ENCODE data around the gene CCDC57. TPM values are rescaled to one million over a fixed set of nuclear protein-coding genes. Genes with fewer than 3 reads are reported as not detected.

Gene CCDC57
- total RNA-seq, 4 donors from 2014 or later, result 7.9 to 22.1 (median 9.8) TPM

DNA sequence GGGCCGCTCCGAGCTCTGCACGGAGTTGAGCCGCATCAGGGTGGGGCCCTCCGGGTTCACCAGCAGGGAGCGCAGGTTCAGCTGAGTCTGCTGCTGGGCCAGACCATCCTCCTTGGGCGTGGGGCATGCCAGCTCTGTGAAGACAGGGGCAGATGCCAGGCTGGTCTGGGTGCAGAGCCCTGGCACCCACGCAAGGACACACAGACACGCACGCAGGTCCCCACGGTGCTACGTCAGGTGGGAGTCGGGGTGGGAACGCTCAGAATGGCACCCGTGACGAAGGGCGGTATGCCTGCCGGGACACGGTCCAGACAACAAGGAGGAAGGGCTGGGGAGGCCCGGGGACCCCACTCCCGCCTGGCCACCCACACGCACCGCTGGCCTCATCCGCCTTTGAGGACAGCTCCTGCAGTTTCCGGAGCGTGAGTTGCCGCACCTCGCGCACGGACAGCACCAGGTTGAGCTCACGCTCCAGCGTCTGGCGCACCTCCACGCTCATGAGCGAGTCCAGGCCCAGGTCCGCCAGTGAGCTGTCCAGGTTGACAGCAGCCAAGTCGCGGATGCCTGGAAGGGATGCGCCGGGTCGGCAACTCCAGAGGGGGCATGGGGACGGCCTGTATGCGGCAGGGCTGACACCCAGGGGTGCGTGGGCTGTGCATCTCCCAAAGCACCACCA, 131.7 kb downstream of the CCDC57 start:
- H3K36me3 ChIP-seq, result peaks cover 58 to 89% (median 64%) of the 10 kb centered on the region in 3 donors
- no peaks in the 10 kb centered on the region for H3K27me3 ChIP-seq
- 91 to 95% methylated on average over 4 to 10 of the region's 44 CpGs for WGBS, 2 donors
- H3K4me3 ChIP-seq, result no peak overlapping the region
- TF ChIP-seq POLR2A (IDR thresholded peaks at IDR 0.05), result no peak
- TF ChIP-seq, protein P1, sequence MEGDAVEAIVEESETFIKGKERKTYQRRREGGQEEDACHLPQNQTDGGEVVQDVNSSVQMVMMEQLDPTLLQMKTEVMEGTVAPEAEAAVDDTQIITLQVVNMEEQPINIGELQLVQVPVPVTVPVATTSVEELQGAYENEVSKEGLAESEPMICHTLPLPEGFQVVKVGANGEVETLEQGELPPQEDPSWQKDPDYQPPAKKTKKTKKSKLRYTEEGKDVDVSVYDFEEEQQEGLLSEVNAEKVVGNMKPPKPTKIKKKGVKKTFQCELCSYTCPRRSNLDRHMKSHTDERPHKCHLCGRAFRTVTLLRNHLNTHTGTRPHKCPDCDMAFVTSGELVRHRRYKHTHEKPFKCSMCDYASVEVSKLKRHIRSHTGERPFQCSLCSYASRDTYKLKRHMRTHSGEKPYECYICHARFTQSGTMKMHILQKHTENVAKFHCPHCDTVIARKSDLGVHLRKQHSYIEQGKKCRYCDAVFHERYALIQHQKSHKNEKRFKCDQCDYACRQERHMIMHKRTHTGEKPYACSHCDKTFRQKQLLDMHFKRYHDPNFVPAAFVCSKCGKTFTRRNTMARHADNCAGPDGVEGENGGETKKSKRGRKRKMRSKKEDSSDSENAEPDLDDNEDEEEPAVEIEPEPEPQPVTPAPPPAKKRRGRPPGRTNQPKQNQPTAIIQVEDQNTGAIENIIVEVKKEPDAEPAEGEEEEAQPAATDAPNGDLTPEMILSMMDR (IDR thresholded peaks at IDR 0.05), result no peak
- no peak for DNase-seq
- peaks cover 0 to 6% (median 0%) of the 10 kb centered on the region in 3 donors for H3K4me1 ChIP-seq
- H3K9me3 ChIP-seq, result no peaks in the 10 kb centered on the region
- H3K27ac ChIP-seq, result no peak overlapping the region
- intact Hi-C loops (cut with DNase I), result no loop called here

DNA sequence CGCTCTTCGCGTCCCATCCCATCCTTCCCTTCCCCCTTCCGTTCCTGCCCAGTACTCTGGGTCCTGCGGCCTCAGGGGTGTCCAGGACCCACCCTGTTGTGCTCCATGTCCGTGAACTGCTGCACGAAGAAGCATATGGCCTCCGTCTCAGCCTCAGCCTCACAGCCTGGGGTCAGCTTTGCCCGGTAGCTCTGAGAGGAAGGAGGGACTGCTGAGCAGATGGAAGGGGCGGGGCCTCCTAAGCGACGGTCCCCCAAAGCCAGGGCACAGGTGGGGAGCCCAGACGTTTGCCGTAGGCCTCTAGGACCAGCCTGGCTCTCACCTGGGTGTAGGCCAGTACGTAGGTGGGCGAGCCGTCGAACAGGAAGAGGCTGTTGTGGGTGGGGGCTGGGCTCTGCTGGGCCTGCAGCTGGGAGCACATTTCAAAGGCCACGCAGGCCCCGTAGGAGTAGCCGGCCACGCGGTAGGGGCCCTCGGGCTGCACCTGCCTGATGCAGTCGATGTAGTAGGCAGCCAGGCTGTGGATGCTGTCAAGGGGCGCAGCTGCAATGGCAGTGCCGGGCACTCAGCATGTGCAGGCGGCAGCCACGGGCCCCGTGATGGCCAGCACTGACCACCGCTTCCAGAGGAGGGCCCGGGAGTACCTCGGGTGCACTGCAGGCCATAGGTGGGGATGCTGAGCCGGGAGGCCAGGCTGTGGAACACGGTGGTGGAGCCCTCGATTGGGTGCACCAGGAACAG, 132.4 kb downstream of the CCDC57 start:
- Histone ChIP-seq H3K36me3 (peaks cover 51 to 82% (median 58%) of the 10 kb centered on the region in 3 donors), H3K9me3 (no peaks in the 10 kb centered on the region), H3K4me1 (peaks cover 0 to 6% (median 0%) of the 10 kb centered on the region in 3 donors), H3K27me3 (no peaks in the 10 kb centered on the region), H3K4me3 (no peak overlapping the region), H3K27ac (no peak overlapping the region)
- 89 to 92% methylated on average over 9 to 16 of the region's 36 CpGs for WGBS, 2 donors
- DNase-seq, result no peak
- TF ChIP-seq POLR2A (IDR thresholded peaks at IDR 0.05), result no peak
- TF ChIP-seq, protein P1 (IDR thresholded peaks at IDR 0.05), result no peak
- intact Hi-C loops (cut with DNase I), result no loop called here

DNA sequence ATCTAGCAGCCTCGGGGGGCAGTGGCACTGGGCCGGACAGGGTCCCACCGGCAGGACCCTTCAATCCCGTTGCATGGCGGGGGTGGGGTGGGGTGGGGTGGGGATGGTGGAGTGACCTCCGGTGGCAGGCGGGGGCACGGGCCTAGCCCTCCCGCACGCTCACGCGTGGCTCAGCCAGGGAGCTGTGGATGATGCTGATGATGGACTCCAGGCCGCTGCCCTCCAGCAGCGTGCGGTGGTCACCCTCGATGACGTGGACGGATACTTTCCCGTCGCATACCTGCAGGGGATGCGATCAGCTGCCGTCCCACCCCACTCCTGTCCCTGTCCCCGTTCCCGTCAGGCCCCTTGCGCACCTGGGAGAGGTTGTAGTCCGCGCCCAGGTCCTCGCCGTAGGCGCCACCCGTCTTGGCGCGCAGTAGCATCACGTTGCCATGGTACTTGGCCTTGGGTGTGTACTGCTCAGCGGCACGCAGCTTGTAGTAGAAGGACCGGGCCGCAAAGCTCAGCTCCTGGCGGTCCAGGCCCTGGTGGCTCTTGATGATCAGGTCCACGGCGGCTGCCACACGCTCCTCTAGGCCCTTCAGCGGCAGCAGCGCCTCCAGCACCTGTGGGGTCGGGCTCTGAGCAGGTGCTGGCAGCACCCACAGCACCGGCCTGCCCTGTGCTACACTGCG, 133.5 kb downstream of the CCDC57 start:
- H3K27ac ChIP-seq, result no peak overlapping the region

DNA sequence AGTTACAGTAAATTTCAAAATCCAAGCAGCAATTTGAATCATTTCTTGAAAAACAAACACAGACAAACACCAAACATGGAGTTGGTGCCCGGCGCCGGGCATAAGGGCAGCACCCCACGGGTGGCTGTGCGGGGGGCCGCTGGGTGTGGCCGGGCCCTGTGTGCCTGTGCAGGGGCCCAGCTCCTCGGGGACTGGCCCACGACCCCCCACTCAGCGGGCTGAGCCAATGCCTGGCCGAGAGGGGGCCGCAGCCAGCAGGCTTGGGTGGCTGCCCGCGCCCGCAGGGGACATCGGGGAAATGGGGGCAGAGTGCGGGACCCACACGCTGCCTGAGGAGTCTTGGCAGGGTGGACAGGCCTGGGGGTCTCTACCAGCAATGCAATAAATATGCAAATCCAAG, 134.2 kb downstream of the CCDC57 start:
- WGBS, 2 donors, result 91 to 93% methylated on average over 10 to 11 of the region's 18 CpGs
- Histone ChIP-seq H3K4me1 (peaks cover 0 to 11% (median 0%) of the 10 kb centered on the region in 3 donors), H3K9me3 (no peaks in the 10 kb centered on the region), H3K4me3 (no peak overlapping the region), H3K27me3 (no peaks in the 10 kb centered on the region), H3K27ac (no peak overlapping the region), H3K36me3 (peaks cover 33 to 64% (median 41%) of the 10 kb centered on the region in 3 donors)
- no peak for TF ChIP-seq POLR2A (IDR thresholded peaks at IDR 0.05)
- intact Hi-C loops (cut with DNase I), result no loop called here
- DNase-seq, result no peak

More for the DNA sequence above, 133.5 kb downstream of the CCDC57 start:
- WGBS, 2 donors, result 75 to 97% methylated on average over 5 to 6 of the region's 47 CpGs
- TF ChIP-seq, protein P1 (IDR thresholded peaks at IDR 0.05), result no peak
- TF ChIP-seq POLR2A (IDR thresholded peaks at IDR 0.05), result no peak
- Histone ChIP-seq H3K27me3 (no peaks in the 10 kb centered on the region), H3K9me3 (no peaks in the 10 kb centered on the region), H3K4me3 (no peak overlapping the region), H3K36me3 (peaks cover 40 to 71% (median 48%) of the 10 kb centered on the region in 3 donors), H3K4me1 (peaks cover 0 to 6% (median 0%) of the 10 kb centered on the region in 3 donors)
- intact Hi-C loops (cut with DNase I), result no loop called here
- DNase-seq, result no peak

DNA sequence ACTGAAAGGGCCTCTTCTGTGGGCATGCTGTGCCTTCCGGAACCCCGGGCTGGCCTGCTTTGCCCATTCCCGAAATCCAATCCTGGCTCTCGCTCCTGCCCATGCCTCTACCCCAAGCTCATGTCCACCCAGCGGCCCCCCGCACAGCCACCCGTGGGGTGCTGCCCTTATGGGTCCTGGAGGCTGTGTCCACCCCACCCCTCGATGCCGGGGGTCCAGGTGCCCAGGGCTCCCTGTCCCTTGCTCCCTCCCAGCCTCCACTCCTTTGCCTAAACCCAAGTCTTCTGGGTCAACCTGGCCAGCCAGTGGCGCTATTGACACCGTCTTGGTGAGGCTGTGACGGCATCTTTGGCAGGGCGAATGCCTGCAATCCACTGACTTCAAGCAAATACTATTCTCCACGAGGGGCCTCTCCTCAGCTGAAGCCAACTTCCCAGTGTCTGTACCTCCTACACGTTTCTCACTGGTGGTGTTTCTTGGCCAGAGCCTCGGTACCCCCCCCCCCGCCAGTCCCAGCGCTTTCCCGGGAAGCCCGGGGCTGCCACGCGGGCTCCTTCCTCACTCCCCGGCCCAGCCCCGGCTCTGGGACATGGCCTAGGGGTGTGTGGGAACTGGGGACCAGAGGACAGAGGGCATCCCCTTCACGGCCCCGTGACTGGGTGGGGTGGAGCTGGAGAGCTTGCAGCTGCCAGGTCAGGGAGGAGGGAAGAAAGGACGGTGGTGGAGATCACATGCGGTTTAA, 134.9 kb downstream of the CCDC57 start:
- WGBS, 2 donors, result 74 to 75% methylated on average over 5 to 16 of the region's 28 CpGs
- Histone ChIP-seq H3K4me1 (peaks cover 0 to 17% (median 0%) of the 10 kb centered on the region in 3 donors), H3K27ac (no peak overlapping the region), H3K9me3 (no peaks in the 10 kb centered on the region), H3K4me3 (no peak overlapping the region), H3K36me3 (peaks cover 26 to 58% (median 36%) of the 10 kb centered on the region in 3 donors), H3K27me3 (no peaks in the 10 kb centered on the region)
- DNase-seq, result no peak
- intact Hi-C loops (cut with DNase I), result no loop called here
- TF ChIP-seq, protein P1 (IDR thresholded peaks at IDR 0.05), result no peak
- no peak for TF ChIP-seq POLR2A (IDR thresholded peaks at IDR 0.05)

Measured in esophagus squamous epithelium (tissue), 5 donors.